IPS-18a (cell line): ENCODE results near the gene URM1.

Experiments
- H3K27ac ChIP-seq: one replicate; pipeline ENCODE4 v1.5.1; 2013; ENCODE audit warnings: low read length
- H3K27me3 ChIP-seq: one replicate; pipeline ENCODE4 v1.6.1; 2013; ENCODE audit warnings: mild to moderate bottlenecking, low read length; ENCODE audit not compliant: control insufficient read depth, insufficient read depth
- H3K36me3 ChIP-seq: one replicate; pipeline ENCODE4 v1.6.1; 2013; ENCODE audit warnings: low read depth, low read length; ENCODE audit not compliant: control insufficient read depth
- H3K4me1 ChIP-seq: one replicate; pipeline ENCODE4 v1.6.1; 2013; ENCODE audit warnings: low read depth, low read length; ENCODE audit not compliant: control insufficient read depth
- H3K4me3 ChIP-seq: one replicate; pipeline ENCODE4 v1.5.1; 2013; ENCODE audit warnings: low read length
- H3K9ac ChIP-seq: one replicate; pipeline ENCODE4 v1.6.1; 2013; ENCODE audit warnings: mild to moderate bottlenecking, low read length, moderate library complexity
- H3K9me3 ChIP-seq: one replicate; pipeline ENCODE4 v1.6.1; 2013; ENCODE audit warnings: low read depth, low read length; ENCODE audit not compliant: control insufficient read depth

Gene URM1

DNA sequence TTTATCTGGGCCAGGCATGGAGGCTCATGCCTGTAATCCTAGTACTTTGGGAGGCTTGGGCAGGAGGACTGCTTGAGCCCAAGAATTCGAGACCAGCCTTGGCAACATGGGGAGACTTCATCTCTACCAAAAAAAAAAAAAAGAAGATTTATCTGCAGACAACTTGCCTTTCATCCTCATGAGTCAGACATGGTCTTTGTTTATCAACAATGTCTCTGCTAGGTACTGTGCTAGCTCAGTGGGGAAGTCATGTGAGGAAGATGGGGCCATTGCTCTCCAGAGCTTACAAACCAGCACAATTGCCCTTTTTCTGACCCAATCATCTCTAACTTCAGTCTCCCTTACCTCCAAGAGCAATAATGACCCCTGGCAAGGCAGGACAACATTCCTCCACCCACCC, 1.6 kb downstream of the URM1 start:
- Histone ChIP-seq H3K4me3 (no peak overlapping the region), H3K4me1 (peaks cover 11% of the 10 kb centered on the region), H3K27me3 (peaks cover 11% of the 10 kb centered on the region), H3K9ac (no peak overlapping the region), H3K36me3 (no peaks in the 10 kb centered on the region), H3K27ac (no peak overlapping the region), H3K9me3 (no peaks in the 10 kb centered on the region)

DNA sequence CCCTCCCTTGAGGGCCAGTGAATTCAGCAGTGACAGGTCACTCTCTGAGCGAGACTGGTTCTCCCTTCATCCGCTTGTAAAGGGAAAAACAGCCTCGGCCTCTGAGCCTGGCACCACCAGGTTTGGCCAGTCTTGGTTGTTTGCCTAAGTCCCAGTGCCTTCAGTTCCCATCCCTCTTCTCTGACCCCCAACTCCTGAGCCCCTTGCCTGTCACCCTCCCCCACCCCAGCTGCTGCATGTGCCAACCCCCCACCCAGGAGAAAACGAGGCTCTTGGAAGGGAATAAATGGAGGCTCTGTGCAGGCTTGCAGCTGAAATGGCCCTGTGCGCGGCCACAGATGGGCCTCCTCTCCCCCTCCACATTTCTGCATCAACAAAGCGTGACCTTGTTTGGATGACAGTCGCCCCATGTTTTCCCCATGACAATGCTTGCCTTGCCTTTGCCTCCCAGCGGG, 3.1 kb downstream of the URM1 start:
- peaks cover 3% of the 10 kb centered on the region for H3K27me3 ChIP-seq
- peaks cover 11% of the 10 kb centered on the region for H3K4me1 ChIP-seq
- no peak overlapping the region for H3K4me3 ChIP-seq
- H3K9me3 ChIP-seq, result no peaks in the 10 kb centered on the region
- no peak overlapping the region for H3K27ac ChIP-seq
- H3K36me3 ChIP-seq, result peaks cover 3% of the 10 kb centered on the region
- H3K9ac ChIP-seq, result no peak overlapping the region

DNA sequence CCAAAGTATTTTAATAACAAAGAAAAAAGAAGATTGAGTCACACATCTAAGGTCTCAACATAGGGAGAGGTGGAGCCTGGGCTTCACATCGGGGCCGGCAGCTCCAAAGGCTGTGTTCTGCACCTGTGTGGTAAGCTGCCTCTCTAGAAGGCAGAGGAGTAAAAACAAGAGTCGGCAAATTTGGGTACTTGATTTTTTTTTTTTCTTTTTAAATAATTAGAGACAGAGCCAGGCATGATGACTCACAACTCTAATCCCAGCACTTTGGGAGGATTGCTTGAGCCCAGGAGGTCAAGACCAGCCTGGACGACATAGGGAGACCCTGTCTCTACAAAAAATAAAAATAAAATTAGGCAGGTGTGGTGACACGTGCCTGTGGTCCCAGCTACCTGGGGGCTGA, 4.7 kb downstream of the URM1 start:
- Histone ChIP-seq H3K36me3 (peaks cover 3% of the 10 kb centered on the region), H3K27me3 (peaks cover 11% of the 10 kb centered on the region), H3K27ac (no peak overlapping the region), H3K4me1 (peaks cover 4% of the 10 kb centered on the region), H3K9ac (no peak overlapping the region), H3K4me3 (no peak overlapping the region), H3K9me3 (no peaks in the 10 kb centered on the region)

DNA sequence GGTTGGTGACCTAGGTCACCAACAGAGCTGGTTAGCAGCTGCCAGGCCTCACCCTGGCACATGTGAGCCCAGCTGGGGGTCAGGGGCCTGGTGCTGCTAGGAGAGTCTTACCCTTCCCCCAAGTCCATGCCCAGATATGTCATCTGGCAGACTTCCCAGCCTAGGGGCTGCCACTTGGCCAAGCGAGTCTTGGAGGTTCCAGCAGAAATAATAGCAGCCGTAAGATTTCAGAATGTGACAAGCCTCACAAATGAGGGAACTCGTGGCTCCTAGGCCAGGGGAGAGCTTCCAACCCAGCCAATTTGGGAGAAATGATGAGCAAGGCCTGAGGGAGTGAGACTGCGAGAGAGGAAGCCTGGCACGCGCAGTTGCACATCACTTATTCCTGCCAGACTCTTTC, 11.1 kb downstream of the URM1 start:
- peaks cover 73% of the 10 kb centered on the region for H3K27me3 ChIP-seq
- H3K4me1 ChIP-seq, result peaks cover 50% of the 10 kb centered on the region
- H3K4me3 ChIP-seq, result peak overlapping the region; percentile 50
- H3K9ac ChIP-seq, result no peak overlapping the region
- H3K27ac ChIP-seq, result no peak overlapping the region
- no peaks in the 10 kb centered on the region for H3K9me3 ChIP-seq
- peaks cover 3% of the 10 kb centered on the region for H3K36me3 ChIP-seq

DNA sequence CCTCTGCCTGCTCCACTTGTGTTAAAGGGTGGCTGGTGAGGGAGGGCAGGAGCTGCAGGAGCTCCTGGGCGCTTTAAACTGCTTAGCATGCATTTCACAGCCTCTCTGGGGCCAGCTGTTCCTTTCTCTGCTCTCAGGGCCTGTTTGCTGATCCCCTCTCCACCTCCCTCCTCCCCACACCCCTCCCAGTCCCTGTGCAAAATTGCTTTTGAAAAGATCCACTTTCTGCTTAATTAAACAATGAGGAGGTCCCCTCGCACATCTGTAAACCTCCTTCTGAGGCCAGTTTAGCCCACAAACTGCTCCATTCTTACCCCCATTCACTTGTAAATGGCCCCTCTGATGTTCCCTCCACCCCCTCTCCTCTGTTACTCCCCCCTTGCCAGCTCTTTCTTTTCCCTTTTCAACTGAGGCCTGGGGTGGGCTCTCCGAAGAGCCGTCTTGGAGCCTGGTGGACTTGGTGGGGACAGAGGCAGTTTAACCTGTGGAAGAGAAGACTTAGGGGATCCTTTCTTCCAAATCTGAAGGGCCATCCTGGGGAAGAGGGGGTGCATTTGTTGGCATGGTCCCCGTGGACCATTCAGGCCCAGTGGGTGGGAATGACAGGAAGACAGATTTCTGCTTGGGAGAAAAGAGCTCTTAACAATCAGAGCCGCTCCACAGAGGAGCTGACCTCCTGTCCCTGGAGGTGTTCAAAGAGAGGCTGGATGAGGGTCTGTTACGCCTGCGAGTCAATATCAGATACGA, 12.0 kb downstream of the URM1 start:
- peaks cover 12% of the 10 kb centered on the region for H3K36me3 ChIP-seq
- H3K4me3 ChIP-seq, result peak overlapping the region; percentile 50
- H3K4me1 ChIP-seq, result peaks cover 50% of the 10 kb centered on the region
- no peak overlapping the region for H3K27ac ChIP-seq
- no peak overlapping the region for H3K9ac ChIP-seq
- no peaks in the 10 kb centered on the region for H3K9me3 ChIP-seq
- H3K27me3 ChIP-seq, result peaks cover 82% of the 10 kb centered on the region

DNA sequence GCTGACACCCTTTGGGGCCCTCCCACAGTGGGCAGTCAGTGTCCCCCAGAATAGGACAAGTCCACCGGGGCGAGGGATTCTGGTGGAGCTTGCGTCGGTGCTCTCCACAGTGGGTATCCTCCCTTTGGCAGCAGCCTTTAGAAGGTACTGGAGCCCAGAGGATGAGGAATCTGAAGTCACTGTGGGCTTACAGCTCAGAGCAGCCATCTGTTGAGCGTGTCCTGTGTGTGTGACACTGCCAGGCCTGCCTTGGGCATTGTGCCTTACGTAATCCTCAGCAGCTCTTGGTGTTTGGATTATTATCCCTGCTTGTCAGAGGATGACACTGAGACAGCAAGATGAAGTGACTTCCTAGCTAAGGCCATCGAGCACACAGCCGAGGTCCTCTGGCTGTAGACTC, 12.6 kb downstream of the URM1 start:
- peaks cover 51% of the 10 kb centered on the region for H3K4me1 ChIP-seq
- H3K27me3 ChIP-seq, result peaks cover 88% of the 10 kb centered on the region
- no peak overlapping the region for H3K27ac ChIP-seq
- H3K36me3 ChIP-seq, result peaks cover 15% of the 10 kb centered on the region
- no peak overlapping the region for H3K9ac ChIP-seq
- H3K4me3 ChIP-seq, result peak overlapping the region; percentile 50
- no peaks in the 10 kb centered on the region for H3K9me3 ChIP-seq

DNA sequence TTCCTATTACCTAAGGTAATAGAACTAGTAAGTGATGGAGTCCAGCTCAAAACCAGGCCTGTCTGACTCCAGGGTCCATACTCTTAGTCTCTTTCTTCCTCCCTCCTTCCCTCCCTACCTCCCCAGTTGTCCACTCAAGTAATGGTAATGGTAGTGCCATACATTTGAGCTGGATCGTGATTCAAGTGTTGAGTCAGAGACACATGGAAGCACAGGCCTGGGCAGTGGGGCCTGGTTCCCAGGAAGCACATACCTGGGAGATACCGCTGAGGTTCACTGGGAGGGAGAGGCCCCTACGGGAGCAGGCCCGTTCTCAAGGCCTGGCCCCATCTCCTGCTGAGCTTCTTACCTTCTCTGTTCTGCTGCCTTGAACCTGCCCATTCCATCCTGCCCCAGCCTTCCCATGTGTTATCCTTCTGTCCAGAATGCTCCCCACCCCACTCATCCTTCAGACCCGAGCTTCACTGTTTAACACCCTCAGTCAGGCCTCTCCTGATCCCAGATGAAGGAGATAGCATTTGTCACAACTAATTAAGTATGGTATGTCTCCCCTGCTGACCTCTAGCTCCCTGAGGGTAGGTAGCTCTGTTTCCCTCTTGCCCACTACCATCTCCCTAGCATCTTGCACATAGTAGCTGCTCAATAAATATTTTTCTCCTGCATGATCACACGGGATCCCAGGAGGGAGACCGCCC, 13.8 kb downstream of the URM1 start:
- Histone ChIP-seq H3K9me3 (no peaks in the 10 kb centered on the region), H3K4me1 (peaks cover 63% of the 10 kb centered on the region), H3K9ac (no peak overlapping the region), H3K27me3 (peaks cover 98% of the 10 kb centered on the region), H3K36me3 (peaks cover 22% of the 10 kb centered on the region), H3K27ac (no peak overlapping the region), H3K4me3 (peak overlapping the region; percentile 16)

DNA sequence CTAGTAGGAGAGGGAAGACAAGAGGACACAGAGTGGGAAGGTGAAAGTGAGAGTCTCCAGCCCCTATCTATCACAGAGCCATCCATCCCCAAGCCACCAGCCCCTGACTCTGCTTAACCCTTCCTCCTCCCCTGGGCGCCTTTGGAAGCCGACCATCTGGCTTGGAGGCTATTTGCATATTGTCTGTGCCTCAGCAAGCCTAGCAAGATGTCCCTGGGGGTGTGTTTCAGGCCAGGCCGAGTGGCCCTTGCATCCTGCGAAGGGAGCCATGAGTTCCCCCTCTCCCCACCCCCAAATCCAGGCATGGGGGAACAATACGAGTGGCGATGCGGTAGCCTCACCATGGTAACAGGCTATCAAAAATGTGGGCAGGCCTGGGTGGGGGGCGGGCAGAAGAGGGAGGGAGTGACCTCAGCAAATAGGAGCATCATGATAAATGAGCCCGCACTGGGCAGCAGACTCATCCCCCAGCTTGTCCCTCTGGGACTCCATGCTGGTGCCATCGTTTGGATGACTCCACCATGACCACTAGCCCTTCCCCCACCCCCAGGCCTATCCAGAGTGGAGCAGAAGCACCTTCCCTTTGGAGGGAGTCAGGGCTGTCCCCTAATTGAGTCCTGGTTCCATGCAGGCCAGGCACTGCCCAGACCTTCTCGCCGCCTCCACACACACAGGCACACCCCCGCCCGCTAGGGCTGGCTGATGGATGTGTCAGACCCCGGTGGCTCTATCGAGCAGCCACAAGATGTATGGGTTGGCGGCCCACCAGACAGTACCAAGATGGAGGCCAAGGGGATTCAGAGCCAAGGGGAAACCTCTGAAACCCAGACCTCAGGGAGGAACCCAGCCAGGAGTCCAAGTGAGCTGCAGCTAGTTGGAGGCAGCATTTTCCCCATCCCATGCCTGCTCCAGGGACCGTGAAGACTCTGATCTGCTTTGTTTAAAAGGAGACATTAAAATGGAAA, 14.6 kb downstream of the URM1 start:
- Histone ChIP-seq H3K36me3 (peaks cover 22% of the 10 kb centered on the region), H3K27ac (no peak overlapping the region), H3K4me3 (peak overlapping the region; percentile 16), H3K4me1 (peaks cover 70% of the 10 kb centered on the region), H3K27me3 (peaks cover 98% of the 10 kb centered on the region), H3K9me3 (no peaks in the 10 kb centered on the region), H3K9ac (no peak overlapping the region)

DNA sequence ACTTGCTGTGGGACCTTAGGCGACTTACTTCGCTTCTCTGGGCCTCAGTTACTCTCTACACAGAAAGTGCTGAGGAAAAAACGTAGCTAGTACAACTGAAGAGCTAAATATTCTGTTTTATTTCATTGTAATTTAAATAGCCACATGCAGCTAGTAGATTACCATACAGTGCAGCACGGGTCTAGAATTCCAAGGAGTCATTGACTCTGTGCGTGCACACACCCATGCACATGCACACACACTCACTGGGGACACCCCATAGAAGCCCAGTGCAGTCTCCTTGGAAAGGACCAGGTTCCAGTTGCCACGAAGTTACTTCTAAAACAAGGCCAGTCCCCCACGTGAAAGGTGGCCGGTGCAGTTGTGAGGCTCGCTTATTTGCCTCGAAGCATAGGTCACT, 17.0 kb downstream of the URM1 start:
- Histone ChIP-seq H3K9me3 (no peaks in the 10 kb centered on the region), H3K9ac (no peak overlapping the region), H3K36me3 (peaks cover 22% of the 10 kb centered on the region), H3K4me1 (peaks cover 64% of the 10 kb centered on the region), H3K27me3 (peaks cover 100% of the 10 kb centered on the region), H3K27ac (no peak overlapping the region), H3K4me3 (no peak overlapping the region)

DNA sequence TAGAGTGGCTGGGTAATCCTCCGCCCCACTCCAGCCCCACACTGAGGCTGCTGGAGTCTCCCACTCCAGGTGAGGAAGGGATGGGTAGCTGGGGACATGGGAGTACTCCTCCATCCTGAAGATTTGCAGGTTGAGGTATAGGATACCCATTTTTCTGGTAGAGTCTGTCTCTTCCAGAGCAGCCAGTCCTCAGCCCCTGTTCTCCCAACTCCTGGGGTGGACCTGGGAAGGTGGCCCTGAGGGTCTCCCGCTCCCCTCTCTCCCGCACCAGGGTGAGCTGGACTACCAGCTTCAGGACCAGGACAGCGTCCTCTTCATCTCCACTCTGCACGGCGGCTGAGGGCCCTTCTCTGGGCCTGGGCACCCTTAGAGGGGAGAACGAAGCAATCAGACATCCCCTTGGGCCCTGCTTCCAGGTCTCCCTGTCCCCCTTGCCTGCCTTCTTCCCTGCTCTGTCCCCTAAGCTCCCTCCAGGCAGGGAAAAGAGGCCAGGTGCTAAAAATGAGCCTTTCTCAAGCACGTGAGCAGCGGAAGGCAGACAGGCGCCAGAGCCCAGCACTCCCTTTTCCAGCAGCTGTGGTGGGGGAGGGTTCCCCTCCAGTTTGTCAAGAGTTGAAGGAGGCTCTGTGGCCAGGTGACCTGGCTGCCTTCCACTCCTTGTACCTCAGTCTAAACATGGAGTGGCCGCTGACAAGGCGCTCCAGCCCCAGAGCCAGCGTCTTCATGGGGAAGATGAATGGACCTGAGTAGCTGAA, 18.4 kb downstream of the URM1 start:
- Histone ChIP-seq H3K27ac (no peak overlapping the region), H3K9me3 (no peaks in the 10 kb centered on the region), H3K27me3 (peaks cover 100% of the 10 kb centered on the region), H3K36me3 (peaks cover 22% of the 10 kb centered on the region), H3K9ac (no peak overlapping the region), H3K4me3 (no peak overlapping the region), H3K4me1 (peaks cover 61% of the 10 kb centered on the region)
